HUES48 (cell line): ENCODE results near the gene PDCD2L.
"Not testable (repeated sequence)": the region's sequence is repeated elsewhere in the genome, so short reads cannot be mapped to it uniquely, and the experiment has no call there.

Source experiments
- H3K27ac ChIP-seq: one replicate; pipeline ENCODE4 v1.7.0; 2013; ENCODE audit warnings: low read depth, low read length, inconsistent platforms
- H3K27me3 ChIP-seq: 2 replicates; pipeline ENCODE4 v1.6.1; 2013; ENCODE audit warnings: mild to moderate bottlenecking, low read length; ENCODE audit not compliant: control insufficient read depth, insufficient read depth
- H3K36me3 ChIP-seq: 2 replicates; pipeline ENCODE4 v1.6.1; 2013; ENCODE audit warnings: low read length; ENCODE audit not compliant: control insufficient read depth, insufficient read depth
- H3K4me1 ChIP-seq: 2 replicates; pipeline ENCODE4 v1.6.1; 2013; ENCODE audit warnings: mild to moderate bottlenecking, low read length; ENCODE audit not compliant: control insufficient read depth, insufficient read depth
- H3K4me3 ChIP-seq: 2 replicates; pipeline ENCODE4 v1.5.1; 2013; ENCODE audit warnings: mild to moderate bottlenecking, low read depth, low read length
- H3K9ac ChIP-seq: 2 replicates; pipeline ENCODE4 v1.6.1; 2013; ENCODE audit warnings: mild to moderate bottlenecking, low read depth, low read length, moderate library complexity
- H3K9me3 ChIP-seq: 2 replicates; pipeline ENCODE4 v1.6.1; 2013; ENCODE audit warnings: low read length; ENCODE audit not compliant: control insufficient read depth, insufficient read depth

PDCD2L gene

GRCh38 chr19:34364462-34364829 is 39.8 kb upstream of the PDCD2L start:
- Histone ChIP-seq H3K4me3 (peak overlapping the region; percentile 86), H3K27me3 (no peaks in the 10 kb centered on the region), H3K9me3 (no peaks in the 10 kb centered on the region), H3K4me1 (peaks cover 16% of the 10 kb centered on the region), H3K36me3 (peaks cover 34% of the 10 kb centered on the region), H3K9ac (no peak overlapping the region), H3K27ac (no peak overlapping the region)

- H3K9me3 ChIP-seq = no peaks in the 10 kb centered on the region
- peaks cover 11% of the 10 kb centered on the region for H3K4me1 ChIP-seq
- H3K36me3 ChIP-seq = peaks cover 39% of the 10 kb centered on the region
- H3K4me3 ChIP-seq = peak within 1 kb of the TSS; percentile 86
- no peaks in the 10 kb centered on the region for H3K27me3 ChIP-seq
- peak within 1 kb of the TSS; percentile 49 for H3K27ac ChIP-seq
- peak within 1 kb of the TSS; percentile 67 for H3K9ac ChIP-seq
Observed at GRCh38 chr19:34364830-34365462, 39.3 kb upstream of the PDCD2L start, which contains the start of gene GPI. TSS of gene GPI (plus strand) at chr19:34365196. CDS start at chr19:34365267, 71 bp downstream.

DNA sequence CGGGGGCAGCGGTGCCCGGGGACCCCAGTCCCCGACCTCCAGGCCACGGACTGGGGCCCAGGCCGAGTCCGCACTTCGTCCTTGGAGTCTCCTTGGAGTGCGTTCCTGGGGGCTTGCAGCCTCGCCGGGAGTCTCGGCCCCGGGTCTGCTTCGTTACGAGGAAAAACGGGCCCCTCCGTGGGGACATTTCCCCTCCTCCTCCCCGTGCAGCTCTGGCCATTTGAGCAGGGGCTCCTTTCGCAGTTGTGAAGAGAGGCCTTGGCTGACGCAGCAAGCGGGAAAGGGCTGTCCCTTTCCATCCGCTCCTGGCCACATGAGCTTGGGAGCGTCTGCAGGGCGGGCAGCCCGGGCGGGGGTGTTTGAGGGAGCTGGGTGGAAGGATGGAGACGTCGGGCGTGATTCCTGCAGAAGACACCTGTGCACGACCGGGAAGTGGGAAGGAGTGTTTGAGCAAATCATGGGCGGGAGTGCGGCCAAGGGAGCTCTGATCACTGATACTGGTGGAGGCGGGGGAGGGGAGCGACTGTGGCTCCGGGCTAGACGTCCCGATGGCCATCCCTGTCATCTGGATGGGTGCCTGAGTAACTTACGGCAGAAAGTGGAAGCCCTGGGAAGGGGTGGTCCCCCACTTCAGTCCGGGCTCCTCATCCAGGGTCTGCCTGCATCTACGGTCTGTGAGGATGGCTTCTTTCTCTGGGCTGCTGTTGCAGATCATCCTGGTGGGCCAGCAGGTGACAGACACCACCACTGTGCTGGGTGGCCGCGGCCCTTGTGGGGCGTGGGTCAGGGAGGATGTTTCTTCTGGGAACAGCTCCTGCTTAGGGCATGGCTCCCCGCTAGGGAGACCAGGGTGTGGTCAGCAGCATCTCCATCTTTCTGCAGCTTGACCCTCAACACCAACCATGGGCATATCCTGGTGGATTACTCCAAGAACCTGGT is 38.5 kb upstream of the PDCD2L start:
- Histone ChIP-seq H3K27ac (peak overlapping the region; percentile 49), H3K4me1 (peaks cover 10% of the 10 kb centered on the region), H3K4me3 (peak overlapping the region; percentile 86), H3K9ac (peak overlapping the region; percentile 67), H3K36me3 (peaks cover 46% of the 10 kb centered on the region), H3K27me3 (no peaks in the 10 kb centered on the region), H3K9me3 (no peaks in the 10 kb centered on the region)

DNA sequence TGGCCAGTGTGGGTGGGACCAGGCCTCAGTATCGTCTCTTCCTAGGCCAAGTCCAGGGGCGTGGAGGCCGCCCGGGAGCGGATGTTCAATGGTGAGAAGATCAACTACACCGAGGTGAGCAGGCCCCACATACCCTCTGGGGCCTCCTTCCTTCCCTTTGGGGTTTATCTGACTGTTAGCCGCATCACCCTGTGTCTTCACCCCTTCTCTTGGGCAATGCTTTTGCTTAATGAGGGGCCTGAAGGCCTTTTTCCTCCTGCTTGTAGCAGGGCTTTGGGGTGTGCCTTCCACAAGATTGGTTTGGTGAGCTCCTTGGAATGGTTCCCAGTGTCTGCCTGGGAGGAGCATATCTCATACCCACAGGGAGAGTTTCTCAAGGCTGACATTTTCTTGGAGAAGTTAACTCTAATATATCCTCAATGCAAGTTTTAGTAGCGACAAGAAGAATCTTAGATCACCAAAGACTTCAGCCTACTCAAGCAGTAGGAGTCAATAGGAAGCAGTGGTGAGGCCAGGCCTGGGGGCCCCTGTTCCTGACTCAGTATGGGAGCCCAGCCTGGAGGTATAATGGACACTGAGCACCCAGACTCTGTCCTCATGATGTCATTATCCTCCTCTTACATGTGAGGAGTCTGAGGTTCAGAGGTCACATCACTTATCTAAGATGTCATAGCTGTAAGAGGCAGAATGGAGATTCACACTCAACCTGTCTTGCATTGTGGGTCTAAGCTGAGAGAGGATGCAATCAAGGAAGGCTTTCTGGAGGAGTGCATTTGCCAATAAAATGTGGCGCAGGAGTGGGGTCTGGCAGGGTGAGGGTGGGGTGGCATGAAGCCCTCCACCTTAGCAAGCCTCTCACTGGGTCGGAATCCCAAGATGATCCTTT is 37.2 kb upstream of the PDCD2L start:
- Histone ChIP-seq H3K27me3 (no peaks in the 10 kb centered on the region), H3K9ac (no peak overlapping the region), H3K27ac (no peak overlapping the region), H3K4me1 (peaks cover 10% of the 10 kb centered on the region), H3K9me3 (no peaks in the 10 kb centered on the region), H3K4me3 (peak overlapping the region; percentile 86), H3K36me3 (peaks cover 53% of the 10 kb centered on the region)

- H3K27me3 ChIP-seq = no peaks in the 10 kb centered on the region
- no peak overlapping the region for H3K27ac ChIP-seq
- no peak overlapping the region for H3K4me3 ChIP-seq
- peaks cover 59% of the 10 kb centered on the region for H3K36me3 ChIP-seq
- H3K9me3 ChIP-seq = no peaks in the 10 kb centered on the region
- H3K9ac ChIP-seq = no peak overlapping the region
- peaks cover 10% of the 10 kb centered on the region for H3K4me1 ChIP-seq
Observed at GRCh38 chr19:34367624-34367957, 36.6 kb upstream of the PDCD2L start.

DNA sequence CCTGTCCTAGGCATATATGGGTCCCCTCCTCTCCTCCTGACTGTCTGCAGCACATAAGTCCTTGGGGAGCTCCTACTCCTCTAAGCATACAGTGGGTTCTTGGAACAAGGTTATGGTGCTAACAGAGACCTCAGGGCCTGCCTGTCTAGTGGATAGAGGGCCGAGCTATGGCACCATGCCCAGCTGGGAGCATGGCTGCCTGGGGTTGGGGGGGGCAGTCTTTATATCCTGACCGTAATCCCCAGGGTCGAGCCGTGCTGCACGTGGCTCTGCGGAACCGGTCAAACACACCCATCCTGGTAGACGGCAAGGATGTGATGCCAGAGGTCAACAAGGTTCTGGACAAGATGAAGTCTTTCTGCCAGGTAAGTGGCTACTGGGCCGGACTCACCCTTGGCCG is 35.9 kb upstream of the PDCD2L start:
- peaks cover 10% of the 10 kb centered on the region for H3K4me1 ChIP-seq
- no peak overlapping the region for H3K27ac ChIP-seq
- H3K27me3 ChIP-seq = no peaks in the 10 kb centered on the region
- no peaks in the 10 kb centered on the region for H3K9me3 ChIP-seq
- no peak overlapping the region for H3K9ac ChIP-seq
- H3K36me3 ChIP-seq = peaks cover 61% of the 10 kb centered on the region
- no peak overlapping the region for H3K4me3 ChIP-seq

GRCh38 chr19:34369166-34369565 is 35.0 kb upstream of the PDCD2L start:
- H3K27me3 ChIP-seq, H3K9ac ChIP-seq, H3K27ac ChIP-seq, H3K9me3 ChIP-seq, H3K4me3 ChIP-seq: not testable (repeated sequence)
- Histone ChIP-seq H3K36me3 (peaks cover 68% of the 10 kb centered on the region), H3K4me1 (peaks cover 10% of the 10 kb centered on the region)

DNA sequence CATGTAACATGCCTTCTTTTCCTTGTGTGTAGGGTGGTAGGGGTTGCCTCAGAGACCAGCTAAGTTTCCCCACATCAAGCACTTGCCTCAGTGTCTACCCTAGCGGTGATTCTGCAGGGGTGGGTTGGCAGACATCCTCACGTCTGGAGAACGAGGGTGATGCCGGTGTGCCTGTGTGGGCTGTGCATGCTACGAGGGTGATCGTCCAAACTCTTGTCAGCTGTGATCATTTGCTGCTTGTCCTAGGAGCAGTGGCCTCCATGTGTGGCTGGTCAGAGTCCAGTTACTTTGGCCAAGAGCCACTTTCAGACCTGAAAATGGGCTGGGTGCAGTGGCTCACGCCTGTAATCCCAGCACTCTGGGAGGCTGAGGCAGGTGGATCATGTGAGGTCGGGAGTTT is 34.1 kb upstream of the PDCD2L start:
- Histone ChIP-seq H3K27me3 (no peaks in the 10 kb centered on the region), H3K9ac (no peak overlapping the region), H3K4me3 (no peak overlapping the region), H3K4me1 (peaks cover 6% of the 10 kb centered on the region; the same call in 1 of the 2 replicates), H3K9me3 (no peaks in the 10 kb centered on the region), H3K27ac (no peak overlapping the region), H3K36me3 (peaks cover 76% of the 10 kb centered on the region)

DNA sequence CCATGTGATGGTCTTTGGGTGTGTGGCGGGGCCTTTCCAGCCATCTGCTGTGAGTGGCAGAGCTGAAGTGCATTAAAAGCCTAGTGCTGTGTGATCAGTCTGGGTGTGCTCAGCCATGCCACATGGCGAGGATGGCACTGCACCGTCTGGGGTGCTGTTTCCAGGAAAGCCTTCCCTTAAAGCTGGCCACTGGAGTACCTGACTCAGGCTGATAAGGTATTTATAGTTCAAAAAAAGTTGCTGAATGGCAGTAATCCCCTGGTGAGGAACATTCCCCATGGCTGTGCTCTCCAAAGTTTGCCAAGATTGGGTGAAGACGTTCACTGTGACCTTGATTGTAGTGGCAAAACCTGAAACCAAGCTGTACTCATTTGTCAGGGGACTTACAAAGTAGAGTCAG is 33.2 kb upstream of the PDCD2L start:
- H3K4me1 ChIP-seq = peaks cover 5% of the 10 kb centered on the region; the same call in 1 of the 2 replicates
- H3K4me3 ChIP-seq = no peak overlapping the region
- no peak overlapping the region for H3K9ac ChIP-seq
- H3K27ac ChIP-seq = no peak overlapping the region
- H3K36me3 ChIP-seq = peaks cover 84% of the 10 kb centered on the region
- H3K9me3 ChIP-seq = no peaks in the 10 kb centered on the region
- H3K27me3 ChIP-seq = no peaks in the 10 kb centered on the region

DNA sequence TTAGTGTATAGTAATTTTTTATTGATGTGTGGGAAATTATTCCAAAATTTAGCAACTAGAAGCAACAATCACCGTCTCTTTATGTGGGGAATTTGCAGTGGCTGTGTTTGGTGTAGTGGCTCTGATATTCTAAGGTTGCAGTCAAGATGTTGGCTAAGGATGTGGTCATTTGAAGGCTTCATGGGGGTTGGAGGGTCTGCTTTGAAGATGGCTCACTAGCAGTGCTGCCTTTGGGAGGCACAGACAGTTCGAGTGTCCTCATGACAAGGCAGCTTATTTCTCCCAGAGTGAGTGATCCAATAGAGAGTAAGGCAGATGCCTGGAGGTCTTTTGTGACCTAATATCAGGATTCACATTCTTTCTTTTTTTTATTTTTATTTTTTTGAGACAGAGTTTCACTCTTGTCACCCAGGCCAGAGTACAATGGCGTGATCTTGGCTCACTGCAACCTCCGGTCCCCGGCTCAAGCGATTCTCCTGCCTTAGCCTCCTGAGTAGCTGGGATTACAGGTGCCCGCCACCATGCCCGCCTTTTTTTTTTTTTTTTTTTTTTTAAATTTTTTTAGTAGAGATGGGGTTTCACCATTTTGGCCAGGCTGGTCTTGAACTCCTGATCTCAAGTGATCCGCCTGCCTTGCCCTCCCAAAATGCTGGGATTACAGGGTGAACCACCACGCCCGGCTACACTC is 30.5 kb upstream of the PDCD2L start:
- H3K36me3 ChIP-seq = peaks cover 80% of the 10 kb centered on the region
- no peak overlapping the region for H3K4me3 ChIP-seq
- no peak overlapping the region for H3K27ac ChIP-seq
- H3K4me1 ChIP-seq = no peaks in the 10 kb centered on the region
- no peak overlapping the region for H3K9ac ChIP-seq
- H3K9me3 ChIP-seq = no peaks in the 10 kb centered on the region
- no peaks in the 10 kb centered on the region for H3K27me3 ChIP-seq
